Ishikawa (cell line): Measurements from ENCODE around the gene REXO1.

ENCODE experiments used
- CEBPB ChIP-seq: IDR thresholded peaks from 2 replicates; pipeline ENCODE4 v1.6.1; 2012
- CREB1 ChIP-seq: IDR thresholded peaks from 2 replicates; pipeline ENCODE4 v1.6.1; 2012; ENCODE audit warnings: low read depth
- EGR1 ChIP-seq: IDR thresholded peaks from 2 replicates; pipeline ENCODE4 v1.6.1; 2012
- EP300 ChIP-seq: IDR thresholded peaks from 2 replicates; pipeline ENCODE4 v1.6.1; 2012; ENCODE audit warnings: borderline replicate concordance
- MAX ChIP-seq: IDR thresholded peaks from 2 replicates; pipeline ENCODE4 v1.6.1; 2012
- NFIC ChIP-seq: IDR thresholded peaks from 2 replicates; pipeline ENCODE4 v1.6.1; 2012
- RAD21 ChIP-seq: IDR thresholded peaks from 2 replicates; pipeline ENCODE4 v1.6.1; 2012; ENCODE audit warnings: low read depth
- REST ChIP-seq: IDR thresholded peaks from 2 replicates; pipeline ENCODE4 v1.6.1; 2012; ENCODE audit warnings: low read depth, mild to moderate bottlenecking
- TAF1 ChIP-seq: IDR thresholded peaks from 2 replicates; pipeline ENCODE4 v1.6.1; 2012; ENCODE audit warnings: low read depth, mild to moderate bottlenecking
- TCF12 ChIP-seq: IDR thresholded peaks from 2 replicates; pipeline ENCODE4 v1.6.1; 2012; ENCODE audit warnings: low read depth
- TEAD4 ChIP-seq: IDR thresholded peaks from 2 replicates; pipeline ENCODE4 v1.6.1; 2012
- USF1 ChIP-seq: IDR thresholded peaks from 2 replicates; pipeline ENCODE4 v1.6.1; 2012
- YY1 ChIP-seq: IDR thresholded peaks from 2 replicates; pipeline ENCODE4 v1.6.1; 2012; ENCODE audit warnings: low read depth
- ZBTB7A ChIP-seq: IDR thresholded peaks from 2 replicates; pipeline ENCODE4 v1.6.1; 2012; ENCODE audit warnings: low read depth

- TF ChIP-seq RAD21 = no peak
- TF ChIP-seq CREB1 = no peak
- TF ChIP-seq CEBPB = no peak
- TF ChIP-seq REST = no peak
- no peak for TF ChIP-seq YY1
- TF ChIP-seq TAF1 = no peak
- no peak for TF ChIP-seq EP300
- TF ChIP-seq NFIC = no peak
- TF ChIP-seq MAX = no peak
- no peak for TF ChIP-seq TCF12
- TF ChIP-seq USF1 = no peak
- TF ChIP-seq ZBTB7A = no peak
- no peak for TF ChIP-seq EGR1
- no peak for TF ChIP-seq TEAD4
These were observed 26.1 kb downstream of the REXO1 start for GRCh38 chr19:1822210-1822609.
